Ishikawa (cell line): Measurements from ENCODE around the gene UBE2H.

ENCODE experiments used
- CEBPB ChIP-seq: IDR thresholded peaks from 2 replicates; pipeline ENCODE4 v1.6.1; 2012
- CREB1 ChIP-seq: IDR thresholded peaks from 2 replicates; pipeline ENCODE4 v1.6.1; 2012; ENCODE audit warnings: low read depth
- EGR1 ChIP-seq: IDR thresholded peaks from 2 replicates; pipeline ENCODE4 v1.6.1; 2012
- EP300 ChIP-seq: IDR thresholded peaks from 2 replicates; pipeline ENCODE4 v1.6.1; 2012; ENCODE audit warnings: borderline replicate concordance
- FOXM1 ChIP-seq: IDR thresholded peaks from 2 replicates; pipeline ENCODE4 v1.6.1; 2012; ENCODE audit warnings: low read depth, borderline replicate concordance
- NFIC ChIP-seq: IDR thresholded peaks from 2 replicates; pipeline ENCODE4 v1.6.1; 2012
- TAF1 ChIP-seq: IDR thresholded peaks from 2 replicates; pipeline ENCODE4 v1.6.1; 2012; ENCODE audit warnings: low read depth, mild to moderate bottlenecking
- TCF12 ChIP-seq: IDR thresholded peaks from 2 replicates; pipeline ENCODE4 v1.6.1; 2012; ENCODE audit warnings: low read depth
- TEAD4 ChIP-seq: IDR thresholded peaks from 2 replicates; pipeline ENCODE4 v1.6.1; 2012
- YY1 ChIP-seq: IDR thresholded peaks from 2 replicates; pipeline ENCODE4 v1.6.1; 2012; ENCODE audit warnings: low read depth
- ZBTB7A ChIP-seq: IDR thresholded peaks from 2 replicates; pipeline ENCODE4 v1.6.1; 2012; ENCODE audit warnings: low read depth
- TF ChIP-seq, protein P1 (sequence below): IDR thresholded peaks from 2 replicates; pipeline ENCODE4 v1.6.1; 2012
- TF ChIP-seq, protein P2 (sequence below): IDR thresholded peaks from 2 replicates; pipeline ENCODE4 v1.6.1; 2012
- TF ChIP-seq, protein P3 (sequence below): IDR thresholded peaks from 2 replicates; pipeline ENCODE4 v1.6.1; 2012; ENCODE audit warnings: low read depth, mild to moderate bottlenecking

UBE2H gene

DNA sequence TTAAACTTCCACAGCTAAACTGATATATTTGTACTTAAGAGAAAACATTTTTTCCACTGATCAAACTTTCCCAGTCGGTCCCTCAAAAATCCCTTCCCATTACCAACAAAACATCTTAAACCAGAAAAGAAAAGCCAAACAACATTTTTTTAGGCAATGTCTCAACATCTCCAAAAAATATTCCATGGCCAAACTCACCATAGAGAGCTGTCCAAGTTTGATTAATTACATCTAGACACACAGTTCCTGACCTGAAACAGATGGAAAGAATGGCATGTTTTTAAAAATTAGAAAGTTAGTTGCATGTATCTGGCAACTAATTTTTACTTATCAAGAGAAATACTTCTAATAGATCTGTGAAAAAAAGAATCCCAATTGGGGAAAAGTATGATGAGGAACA lies 95.4 kb downstream of the UBE2H start:
- TF ChIP-seq, protein P1, sequence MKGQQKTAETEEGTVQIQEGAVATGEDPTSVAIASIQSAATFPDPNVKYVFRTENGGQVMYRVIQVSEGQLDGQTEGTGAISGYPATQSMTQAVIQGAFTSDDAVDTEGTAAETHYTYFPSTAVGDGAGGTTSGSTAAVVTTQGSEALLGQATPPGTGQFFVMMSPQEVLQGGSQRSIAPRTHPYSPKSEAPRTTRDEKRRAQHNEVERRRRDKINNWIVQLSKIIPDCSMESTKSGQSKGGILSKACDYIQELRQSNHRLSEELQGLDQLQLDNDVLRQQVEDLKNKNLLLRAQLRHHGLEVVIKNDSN: no peak
- TF ChIP-seq TAF1 (no peak), NFIC (no peak), ZBTB7A (no peak)
- TF ChIP-seq, protein P2, sequence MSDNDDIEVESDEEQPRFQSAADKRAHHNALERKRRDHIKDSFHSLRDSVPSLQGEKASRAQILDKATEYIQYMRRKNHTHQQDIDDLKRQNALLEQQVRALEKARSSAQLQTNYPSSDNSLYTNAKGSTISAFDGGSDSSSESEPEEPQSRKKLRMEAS: no peak

DNA sequence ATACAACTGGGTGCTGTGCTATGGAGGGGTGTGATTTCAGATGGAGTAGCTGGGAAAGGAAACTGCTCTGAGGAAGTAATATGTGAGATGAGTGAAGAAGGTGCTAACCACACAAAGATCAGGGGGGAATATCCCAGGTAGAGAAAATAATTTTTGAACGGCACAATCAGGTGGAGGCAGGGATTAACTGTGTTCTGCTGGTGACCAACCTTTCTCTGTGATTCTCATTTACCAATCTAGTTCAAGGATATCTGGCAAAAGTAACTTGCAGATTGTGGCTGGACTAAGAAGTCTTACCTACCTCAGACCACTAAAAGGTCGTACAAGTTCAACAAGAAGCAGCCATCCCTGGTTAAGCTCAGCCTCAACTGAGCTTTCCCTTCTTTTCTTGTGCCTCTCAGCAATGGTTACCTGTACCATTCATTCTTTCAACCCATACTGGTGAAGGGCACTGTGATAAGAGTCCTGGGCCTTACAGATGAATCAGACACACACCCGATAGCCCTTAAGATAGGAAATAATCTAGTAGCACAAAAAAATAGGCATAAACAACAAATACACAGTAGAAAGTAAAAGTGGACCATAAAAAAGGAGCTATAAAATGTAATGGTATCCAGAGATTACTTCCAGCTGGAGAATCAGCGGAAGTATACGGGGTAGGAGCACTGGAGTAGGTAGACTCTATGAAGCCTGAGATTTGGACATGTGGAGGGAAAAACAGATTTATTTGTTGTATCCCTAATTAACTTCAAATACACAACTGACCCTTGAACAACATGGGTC lies 96.6 kb downstream of the UBE2H start:
- TF ChIP-seq TAF1 (no peak), YY1 (no peak), CEBPB (no peak), ZBTB7A (no peak), CREB1 (no peak), TEAD4 (no peak), EGR1 (no peak), NFIC (no peak)
- TF ChIP-seq, protein P3, sequence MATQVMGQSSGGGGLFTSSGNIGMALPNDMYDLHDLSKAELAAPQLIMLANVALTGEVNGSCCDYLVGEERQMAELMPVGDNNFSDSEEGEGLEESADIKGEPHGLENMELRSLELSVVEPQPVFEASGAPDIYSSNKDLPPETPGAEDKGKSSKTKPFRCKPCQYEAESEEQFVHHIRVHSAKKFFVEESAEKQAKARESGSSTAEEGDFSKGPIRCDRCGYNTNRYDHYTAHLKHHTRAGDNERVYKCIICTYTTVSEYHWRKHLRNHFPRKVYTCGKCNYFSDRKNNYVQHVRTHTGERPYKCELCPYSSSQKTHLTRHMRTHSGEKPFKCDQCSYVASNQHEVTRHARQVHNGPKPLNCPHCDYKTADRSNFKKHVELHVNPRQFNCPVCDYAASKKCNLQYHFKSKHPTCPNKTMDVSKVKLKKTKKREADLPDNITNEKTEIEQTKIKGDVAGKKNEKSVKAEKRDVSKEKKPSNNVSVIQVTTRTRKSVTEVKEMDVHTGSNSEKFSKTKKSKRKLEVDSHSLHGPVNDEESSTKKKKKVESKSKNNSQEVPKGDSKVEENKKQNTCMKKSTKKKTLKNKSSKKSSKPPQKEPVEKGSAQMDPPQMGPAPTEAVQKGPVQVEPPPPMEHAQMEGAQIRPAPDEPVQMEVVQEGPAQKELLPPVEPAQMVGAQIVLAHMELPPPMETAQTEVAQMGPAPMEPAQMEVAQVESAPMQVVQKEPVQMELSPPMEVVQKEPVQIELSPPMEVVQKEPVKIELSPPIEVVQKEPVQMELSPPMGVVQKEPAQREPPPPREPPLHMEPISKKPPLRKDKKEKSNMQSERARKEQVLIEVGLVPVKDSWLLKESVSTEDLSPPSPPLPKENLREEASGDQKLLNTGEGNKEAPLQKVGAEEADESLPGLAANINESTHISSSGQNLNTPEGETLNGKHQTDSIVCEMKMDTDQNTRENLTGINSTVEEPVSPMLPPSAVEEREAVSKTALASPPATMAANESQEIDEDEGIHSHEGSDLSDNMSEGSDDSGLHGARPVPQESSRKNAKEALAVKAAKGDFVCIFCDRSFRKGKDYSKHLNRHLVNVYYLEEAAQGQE: no peak
- TF ChIP-seq, protein P1: no peak

DNA sequence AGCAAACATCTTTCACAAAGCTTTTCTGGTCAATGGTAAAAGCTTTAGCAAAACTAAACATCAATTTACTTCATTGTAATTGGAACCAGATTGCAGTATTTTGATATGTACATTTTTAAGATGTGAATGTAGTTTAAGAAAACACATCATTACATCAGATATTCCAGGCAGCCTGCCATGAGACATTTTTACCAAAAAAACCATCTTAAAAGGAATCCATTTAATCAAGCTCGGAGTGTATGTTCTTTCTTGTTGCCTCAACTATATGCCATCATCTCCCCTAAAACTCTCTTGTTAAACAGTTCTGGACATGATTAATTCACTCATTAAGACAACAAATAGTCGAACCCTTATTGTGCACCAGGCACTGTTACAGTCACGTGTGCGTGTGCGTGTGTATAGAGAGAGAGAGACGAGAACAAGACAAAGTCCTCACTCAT lies 97.5 kb downstream of the UBE2H start:
- no peak for TF ChIP-seq TEAD4
- TF ChIP-seq, protein P3: no peak
- TF ChIP-seq TCF12: no peak
- TF ChIP-seq NFIC: no peak
- no peak for TF ChIP-seq CREB1
- no peak for TF ChIP-seq CEBPB
- no peak for TF ChIP-seq FOXM1

DNA sequence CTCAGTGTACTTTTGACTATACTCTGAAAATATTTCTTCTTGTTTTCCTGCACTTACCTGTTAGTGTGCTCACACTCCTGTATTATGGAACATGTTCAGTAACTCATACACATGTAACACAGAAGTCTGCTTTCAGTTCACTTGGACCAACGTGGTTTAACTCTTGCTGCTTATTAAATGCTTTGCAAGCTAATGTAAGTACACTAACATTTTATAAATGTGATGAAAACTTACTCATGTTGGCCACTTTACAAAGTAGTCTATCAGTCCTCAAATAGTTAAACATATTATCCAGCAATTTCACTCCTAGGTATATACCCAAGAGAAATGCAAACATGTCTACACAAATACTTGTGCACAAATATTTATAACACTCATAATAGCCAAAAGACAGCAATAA lies 98.4 kb downstream of the UBE2H start:
- TF ChIP-seq TEAD4: no peak
- TF ChIP-seq TAF1: no peak
- TF ChIP-seq FOXM1: no peak
- TF ChIP-seq ZBTB7A: no peak
- TF ChIP-seq, protein P3: no peak
- no peak for TF ChIP-seq NFIC
- no peak for TF ChIP-seq EP300
- no peak for TF ChIP-seq TCF12
- TF ChIP-seq, protein P2: no peak
- no peak for TF ChIP-seq CREB1

DNA sequence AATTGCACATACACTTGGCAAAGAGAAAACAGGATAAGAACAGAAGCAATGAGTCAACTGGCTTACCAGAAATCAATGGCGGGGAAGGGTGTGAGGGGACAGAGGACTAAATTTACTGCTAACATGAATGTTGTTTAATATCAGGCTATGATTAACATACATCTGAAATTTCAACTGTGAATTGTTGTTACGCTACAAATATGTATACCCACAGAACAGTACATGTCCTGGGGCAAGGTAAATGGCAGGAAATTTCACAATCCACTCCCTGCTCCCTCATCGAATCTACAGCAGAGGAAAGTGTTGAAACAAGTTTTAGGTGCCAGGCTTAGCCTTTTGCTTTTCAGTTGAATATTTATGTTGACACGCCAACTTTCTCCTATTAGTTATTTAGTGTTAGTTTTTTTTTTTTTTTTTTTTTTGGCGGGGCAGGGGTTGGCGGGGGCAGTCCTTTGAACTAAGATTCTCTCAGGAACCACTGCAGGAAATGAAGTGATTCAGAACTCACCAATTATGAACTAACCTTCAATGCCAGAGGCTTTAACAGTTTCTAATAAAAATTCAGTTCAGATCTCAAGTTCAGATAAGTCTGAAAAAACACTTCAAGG lies 99.0 kb downstream of the UBE2H start:
- TF ChIP-seq CEBPB: 0 out of 2 replicates have a peak, but pooled peaks have one; percentile 9
- no peak for TF ChIP-seq YY1
